ENCODE measurements around the gene MBOAT2. TPM values are rescaled to one million over a fixed set of nuclear protein-coding genes. Genes with fewer than 3 reads are reported as not detected.

The MBOAT2 gene
- total RNA-seq, 1 donor from 2014 or later = 84.0 TPM

DNA sequence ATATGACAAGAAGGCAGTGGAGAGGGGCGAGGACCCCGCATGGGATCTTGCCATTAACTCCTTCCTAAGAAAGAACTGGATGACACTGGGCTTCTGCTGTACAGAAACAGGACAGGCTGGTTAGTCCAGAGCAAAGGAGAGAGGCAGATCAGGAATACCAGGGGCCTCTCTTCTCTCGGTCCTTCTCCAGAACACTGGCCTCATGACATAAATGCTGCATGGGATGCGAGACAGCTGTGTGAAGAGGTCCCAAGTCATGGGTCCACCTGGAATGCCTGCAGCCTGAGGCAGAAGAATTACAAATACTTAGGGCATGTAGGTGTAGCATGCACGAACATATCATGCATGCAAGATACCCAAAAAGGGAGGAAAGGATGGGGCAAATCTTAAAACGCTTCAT lies 9.1 kb downstream of the MBOAT2 start:
- peaks cover 15% of the 10 kb centered on the region for H3K4me1 Mint-ChIP-seq
- TF ChIP-seq CTCF (IDR thresholded peaks at IDR 0.05) (no peak), EZH2 (IDR thresholded peaks at IDR 0.05) (no peak), EZH2phosphoT487 (IDR thresholded peaks at IDR 0.05) (no peak)
- peaks cover 3% of the 10 kb centered on the region for H3K27me3 Mint-ChIP-seq (ENCODE audit: insufficient read depth, low read depth)
- H3K4me1 ChIP-seq = peaks cover 10% of the 10 kb centered on the region
- no peak overlapping the region for H2AFZ ChIP-seq (replicated peaks)
- no peaks in the 10 kb centered on the region for H3K9me3 ChIP-seq (ENCODE audit: low read depth)
- H3F3A ChIP-seq (ENCODE audit: low read depth) = no peaks in the 10 kb centered on the region
- H3K9ac ChIP-seq = no peak overlapping the region
- H3K27ac Mint-ChIP-seq = peak overlapping the region; percentile 35
- H3K4me3 Mint-ChIP-seq = no peak overlapping the region
- no peak for DNase-seq (ENCODE audit: low spot score)
- H3K36me3 ChIP-seq = no peaks in the 10 kb centered on the region
- no peak overlapping the region for H3K27ac ChIP-seq
- no peak overlapping the region for H3K4me2 ChIP-seq
- no peak overlapping the region for H3K4me3 ChIP-seq
- H4K20me1 ChIP-seq (ENCODE audit: low read depth) = peaks cover 8% of the 10 kb centered on the region
- H3K79me2 ChIP-seq (ENCODE audit: low read depth) = peaks cover 63% of the 10 kb centered on the region
- H3K27me3 ChIP-seq = no peaks in the 10 kb centered on the region
- no peaks in the 10 kb centered on the region for H3K36me3 Mint-ChIP-seq
- H3K9me3 Mint-ChIP-seq = no peaks in the 10 kb centered on the region

DNA sequence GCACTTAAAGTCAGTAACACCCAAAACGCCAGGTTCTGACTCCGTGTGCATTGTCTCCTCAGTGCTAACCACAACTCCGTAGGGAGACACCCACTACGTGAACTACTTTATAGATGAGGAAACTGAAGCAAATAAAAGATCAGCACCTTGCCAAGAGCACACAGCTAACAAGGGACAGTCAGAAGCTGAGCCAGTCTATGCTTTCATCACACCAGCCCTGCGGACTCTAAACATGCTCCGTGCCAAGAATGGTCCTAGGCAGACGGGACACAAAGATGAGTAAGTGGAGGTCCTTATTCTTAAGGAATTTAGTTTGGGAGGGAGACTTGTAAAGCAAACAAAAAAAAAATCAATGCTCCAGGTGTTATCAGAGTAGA lies 9.6 kb downstream of the MBOAT2 start:
- Histone ChIP-seq H3K9ac (no peak overlapping the region), H3K27ac (no peak overlapping the region), H3K4me3 (no peak overlapping the region), H3K36me3 (no peaks in the 10 kb centered on the region), H3K9me3 (ENCODE audit: low read depth) (no peaks in the 10 kb centered on the region), H3K4me1 (peaks cover 6% of the 10 kb centered on the region), H2AFZ (replicated peaks) (no peak overlapping the region), H4K20me1 (ENCODE audit: low read depth) (peaks cover 5% of the 10 kb centered on the region), H3K4me2 (no peak overlapping the region), H3F3A (ENCODE audit: low read depth) (no peaks in the 10 kb centered on the region), H3K27me3 (no peaks in the 10 kb centered on the region), H3K79me2 (ENCODE audit: low read depth) (peaks cover 63% of the 10 kb centered on the region)
- Mint-ChIP-seq H3K27me3 (ENCODE audit: insufficient read depth, low read depth) (peaks cover 3% of the 10 kb centered on the region), H3K4me3 (no peak overlapping the region), H3K4me1 (peaks cover 12% of the 10 kb centered on the region), H3K9me3 (no peaks in the 10 kb centered on the region), H3K27ac (peak overlapping the region; percentile 35), H3K36me3 (no peaks in the 10 kb centered on the region)
- DNase-seq (ENCODE audit: low spot score) = no peak
- TF ChIP-seq CTCF (IDR thresholded peaks at IDR 0.05) (no peak), EZH2phosphoT487 (IDR thresholded peaks at IDR 0.05) (no peak), EZH2 (IDR thresholded peaks at IDR 0.05) (no peak)

GRCh38 chr2:8993196-8993901 lies 10.1 kb downstream of the MBOAT2 start:
- no peak for TF ChIP-seq EZH2 (IDR thresholded peaks at IDR 0.05)
- TF ChIP-seq EZH2phosphoT487 (IDR thresholded peaks at IDR 0.05) = no peak
- no peak for TF ChIP-seq CTCF (IDR thresholded peaks at IDR 0.05)
- no peak overlapping the region for H3K4me3 Mint-ChIP-seq
- no peaks in the 10 kb centered on the region for H3K36me3 Mint-ChIP-seq
- peaks cover 3% of the 10 kb centered on the region for H3K27me3 Mint-ChIP-seq (ENCODE audit: insufficient read depth, low read depth)
- peak; percentile 20 for DNase-seq (ENCODE audit: low spot score)
- Histone ChIP-seq H3K79me2 (ENCODE audit: low read depth) (peaks cover 63% of the 10 kb centered on the region), H3K36me3 (no peaks in the 10 kb centered on the region), H3K27ac (no peak overlapping the region), H2AFZ (replicated peaks) (no peak overlapping the region), H3K9ac (no peak overlapping the region), H3K4me2 (no peak overlapping the region), H3F3A (ENCODE audit: low read depth) (no peaks in the 10 kb centered on the region), H3K9me3 (ENCODE audit: low read depth) (no peaks in the 10 kb centered on the region), H3K27me3 (no peaks in the 10 kb centered on the region), H4K20me1 (ENCODE audit: low read depth) (no peaks in the 10 kb centered on the region), H3K4me1 (peaks cover 6% of the 10 kb centered on the region), H3K4me3 (no peak overlapping the region)
- H3K27ac Mint-ChIP-seq = no peak overlapping the region
- peaks cover 12% of the 10 kb centered on the region for H3K4me1 Mint-ChIP-seq
- H3K9me3 Mint-ChIP-seq = no peaks in the 10 kb centered on the region

Data from neural progenitor cell (in vitro differentiated cells).